Ovary (tissue), 9 donors: ENCODE measurements around the gene PIK3AP1. TPM values are rescaled to one million over a fixed set of nuclear protein-coding genes. Genes with fewer than 3 reads are reported as not detected.

ENCODE experiments used
- DNase-seq, 5 donors: peaks; one replicate each; pipeline ENCODE4 v3.0.0-alpha.2; 2019 to 2020
- H3K27ac ChIP-seq, 2 donors: fragments of 200-600 bp; one replicate each; pipeline versions ENCODE4 v1.5.1 to v1.8.0; 2019 to 2022
- H3K27me3 ChIP-seq: fragments of 200-600 bp; one replicate; pipeline ENCODE4 v1.8.0; 2022
- H3K36me3 ChIP-seq: fragments of 200-600 bp; sonication (generic); one replicate; pipeline ENCODE4 v1.5.1; 2019
- H3K4me1 ChIP-seq: one replicate; pipeline ENCODE4 v1.8.1; 2013; ENCODE audit warnings: mild to moderate bottlenecking, moderate library complexity; ENCODE audit not compliant: insufficient read depth
- H3K4me3 ChIP-seq: fragments of 200-600 bp; sonication (generic); one replicate; pipeline ENCODE4 v1.5.1; 2017
- H3K9me3 ChIP-seq, 2 donors: fragments of 200-600 bp in 1 of 2; sonication (generic) in 1 of 2; one replicate each; pipeline versions ENCODE4 v1.5.1 to v1.8.1; 2013 to 2019; ENCODE audit warnings: mild to moderate bottlenecking in 1 of 2, moderate library complexity in 1 of 2
- CTCF ChIP-seq, 3 donors: fragments of 450-650 bp in 2 of 3; fragments of 200-600 bp in 1 of 3; IDR thresholded peaks; one replicate each; pipeline versions ENCODE4 v1.5.1 to v1.8.0; 2016 to 2022; ENCODE audit warnings: antibody characterized with exemption in 3 of 3, mild to moderate bottlenecking in 1 of 3
- EP300 ChIP-seq: sonication (generic); formaldehyde crosslinking; IDR thresholded peaks from one replicate; pipeline ENCODE4 v1.6.1; 2017; ENCODE audit warnings: antibody characterized with exemption
- POLR2A ChIP-seq: fragments of 450-650 bp; IDR thresholded peaks from one replicate; pipeline ENCODE4 v1.6.1; 2017; ENCODE audit warnings: antibody characterized with exemption, mild to moderate bottlenecking, moderate library complexity
- WGBS, 3 donors: extraction: QIAGEN DNeasy Blood & Tissue Kit in 1 of 3; methylation state at CpG; one replicate each; pipeline versions ENCODE4 v1.1.5 to v1.1.7; 2013 to 2017; 5-methylcytosine and 5-hydroxymethylcytosine counted together
- intact Hi-C, 4 donors: fragments of 100-400 bp; cut with DNase I; formaldehyde crosslinking; loops; one replicate each; pipeline versions ENCODE4 v1.11.0 to v1.15.1; 2022 to 2023
- polyA plus RNA-seq, 2 donors: library from polyadenylated mRNA; stranded (reverse); fragments of 200-250 nt in 1 of 2; fragments of 350-450 nt in 1 of 2; fragmentation: Illumina TruSeq in 1 of 2; extraction: RNeasy Lipid Tissue Mini Kit (QIAGEN cat#74804) in 1 of 2; gene quantifications; one replicate each; pipeline ENCODE4 v1.2.3, GENCODE V29; 2013 to 2014
- total RNA-seq, 7 donors: library from RNA; depleted of rRNA in 2 of 7; stranded (reverse); fragments of >200 nt in 2 of 7; fragmentation: NEBNext Ultra II Directional in 3 of 7; extraction: Animal tissue kit (Norgen Biotek cat#: 25700) in 3 of 7; gene quantifications; one replicate each; pipeline versions ENCODE4 v1.1.0 to v1.2.4, GENCODE V29; 2016 to 2023
- donor health status: DM: no; HTN: no; CAD: no; lungs with moderate emphysema.
- donor health status: DM: no; HTN: no; CAD: no.
- donor health status: Bipolar disorder and iron deficiency.
- donor health status: DM: yes; HTN: yes; CAD: no.
- donor health status: DM: no; HTN: no; CAD: no.
- donor health status: DM: yes; HTN: yes; CAD: no.

The PIK3AP1 gene
- total and polyA plus RNA-seq, 9 donors = 2.5 to 14.2 (median 7.8) TPM

GRCh38 chr10:96596422-96597407 is 123.6 kb downstream of the PIK3AP1 start:
- Histone ChIP-seq H3K27ac (no peak overlapping the region), H3K36me3 (no peaks in the 10 kb centered on the region), H3K9me3 (no peaks in the 10 kb centered on the region), H3K4me1 (no peaks in the 10 kb centered on the region), H3K4me3 (no peak overlapping the region), H3K27me3 (no peaks in the 10 kb centered on the region)
- WGBS, 3 donors = 48 to 72% (median 66%) methylated on average over 1 of the region's 1 CpG
- intact Hi-C loops = no loop called here
- TF ChIP-seq CTCF (IDR thresholded peaks at IDR 0.05) (no peak), EP300 (no peak), POLR2A (no peak)
- DNase-seq = no peak

GRCh38 chr10:96595741-96596140 is 124.6 kb downstream of the PIK3AP1 start:
- Histone ChIP-seq H3K9me3 (no peaks in the 10 kb centered on the region), H3K36me3 (no peaks in the 10 kb centered on the region), H3K27ac (no peak overlapping the region), H3K4me1 (no peaks in the 10 kb centered on the region), H3K4me3 (no peak overlapping the region), H3K27me3 (no peaks in the 10 kb centered on the region)
- TF ChIP-seq EP300 (no peak), CTCF (IDR thresholded peaks at IDR 0.05) (no peak), POLR2A (no peak)
- no peak for DNase-seq
- intact Hi-C loops = no loop called here
- WGBS, 3 donors = 89 to 95% (median 93%) methylated on average over 4 of the region's 4 CpGs

GRCh38 chr10:96591946-96592345 is 128.4 kb downstream of the PIK3AP1 start:
- H3K27me3 ChIP-seq = no peaks in the 10 kb centered on the region
- H3K9me3 ChIP-seq = no peaks in the 10 kb centered on the region
- no peak overlapping the region for H3K4me3 ChIP-seq
- WGBS, 3 donors = 80 to 94% (median 86%) methylated on average over 1 of the region's 1 CpG
- no peaks in the 10 kb centered on the region for H3K36me3 ChIP-seq
- intact Hi-C loops = no loop called here
- no peak for DNase-seq
- no peak for TF ChIP-seq CTCF (IDR thresholded peaks at IDR 0.05)
- TF ChIP-seq POLR2A = no peak
- no peak for TF ChIP-seq EP300
- no peak overlapping the region for H3K27ac ChIP-seq
- H3K4me1 ChIP-seq = peaks cover 2% of the 10 kb centered on the region

- 52 to 65% (median 54%) methylated on average over 5 of the region's 5 CpGs for WGBS, 3 donors
- Histone ChIP-seq H3K27me3 (no peaks in the 10 kb centered on the region), H3K4me1 (peaks cover 4% of the 10 kb centered on the region), H3K36me3 (no peaks in the 10 kb centered on the region), H3K9me3 (no peaks in the 10 kb centered on the region), H3K4me3 (no peak overlapping the region), H3K27ac (peak overlapping the region in 1 of 2 donors; percentile 99)
- TF ChIP-seq POLR2A (no peak), CTCF (IDR thresholded peaks at IDR 0.05) (no peak), EP300 (no peak)
- intact Hi-C loops = no loop called here
- DNase-seq = no peak
Observed at GRCh38 chr10:96588616-96589419, 131.5 kb downstream of the PIK3AP1 start.
